Fibroblast of the aortic adventitia (primary cell): ENCODE measurements around the gene DNAJC11. TPM values are rescaled to one million over a fixed set of nuclear protein-coding genes. Genes with fewer than 3 reads are reported as not detected.

Experiments used
- DNase-seq: peaks from one replicate; pipeline ENCODE4 v3.0.0-alpha.2; 2010; ENCODE audit warnings: low read depth
- H3K4me3 ChIP-seq: 2 replicates; pipeline ENCODE4 v1.5.1; 2011; ENCODE audit warnings: low read depth, mild to moderate bottlenecking, control low read depth, low read length, moderate library complexity
- CTCF ChIP-seq: IDR thresholded peaks from 2 replicates; pipeline ENCODE4 v1.5.1; 2011; ENCODE audit warnings: mild to moderate bottlenecking, low read length, control low read depth, inconsistent platforms; ENCODE audit not compliant: insufficient read depth
- total RNA-seq: library from RNA; depleted of rRNA; stranded (reverse); fragments of >200 nt; gene quantifications from 2 replicates; pipeline ENCODE4 v1.2.3, GENCODE V29; 2012; ENCODE audit warnings: low replicate concordance

The DNAJC11 gene
- total RNA-seq, 1 donor = 29.5 TPM

- no peak overlapping the region for H3K4me3 ChIP-seq
- no peak for DNase-seq
- no peak for TF ChIP-seq CTCF
Observed at GRCh38 chr1:6694121-6694713, 7.4 kb downstream of the DNAJC11 start.

GRCh38 chr1:6692956-6693355 lies 8.7 kb downstream of the DNAJC11 start:
- H3K4me3 ChIP-seq = no peak overlapping the region
- no peak for DNase-seq
- no peak for TF ChIP-seq CTCF

- TF ChIP-seq CTCF = no peak
- H3K4me3 ChIP-seq = no peak overlapping the region
- peak; percentile 91 for DNase-seq
Observed at GRCh38 chr1:6691507-6691906, 10.1 kb downstream of the DNAJC11 start.

GRCh38 chr1:6690186-6690585 lies 11.4 kb downstream of the DNAJC11 start:
- no peak for TF ChIP-seq CTCF
- no peak overlapping the region for H3K4me3 ChIP-seq
- DNase-seq = no peak

- TF ChIP-seq CTCF = no peak
- no peak overlapping the region for H3K4me3 ChIP-seq
- DNase-seq = no peak
Observed at GRCh38 chr1:6688757-6689156, 12.9 kb downstream of the DNAJC11 start.

- no peak for TF ChIP-seq CTCF
- H3K4me3 ChIP-seq = no peak overlapping the region
- DNase-seq = peak; percentile 74
Observed at GRCh38 chr1:6688001-6688400, 13.6 kb downstream of the DNAJC11 start.

- peak; percentile 20 for DNase-seq
- TF ChIP-seq CTCF = no peak
- H3K4me3 ChIP-seq = no peak overlapping the region
Observed at GRCh38 chr1:6686294-6686693, 15.3 kb downstream of the DNAJC11 start.
